Mucosa of descending colon (tissue), 3 donors: ENCODE measurements around the gene SAP130. TPM values are rescaled to one million over a fixed set of nuclear protein-coding genes. Genes with fewer than 3 reads are reported as not detected.
A peak's percentile ranks its signal among the peaks of the same experiment; 100 is the strongest.

Experiments used
- ATAC-seq: fragments of 200-7000 bp; cut with Tn5 transposase; one replicate; pipeline ENCODE4 v1.9.1; 2020; ENCODE audit warnings: mild to moderate bottlenecking, moderate library complexity
- DNase-seq, 3 donors: peaks; one replicate each; pipeline ENCODE4 v3.0.0-alpha.2; 2020
- H3K36me3 ChIP-seq: fragments of 200-600 bp; one replicate; pipeline ENCODE4 v1.8.0; 2021; ENCODE audit warnings: low read depth, mild to moderate bottlenecking
- H3K4me1 ChIP-seq: fragments of 200-600 bp; one replicate; pipeline ENCODE4 v1.8.0; 2021; ENCODE audit warnings: low read depth, mild to moderate bottlenecking
- H3K4me3 ChIP-seq: fragments of 200-600 bp; one replicate; pipeline ENCODE4 v1.8.0; 2021; ENCODE audit warnings: mild to moderate bottlenecking
- H3K9me3 ChIP-seq: fragments of 200-600 bp; one replicate; pipeline ENCODE4 v1.8.0; 2021; ENCODE audit warnings: mild to moderate bottlenecking
- CTCF ChIP-seq: fragments of 200-600 bp; IDR thresholded peaks from one replicate; pipeline ENCODE4 v1.8.0; 2022; ENCODE audit warnings: antibody characterized with exemption, mild to moderate bottlenecking
- intact Hi-C, 2 donors: fragments of 100-400 bp; cut with DNase I in 1 of 2; cut with micrococcal nuclease in 1 of 2; formaldehyde crosslinking; loops; one replicate each; pipeline versions ENCODE4 v1.11.0 to v1.11.1; 2022; cut with DNase I, micrococcal nuclease
- total RNA-seq, 3 donors: library from RNA; stranded (reverse); fragmentation: NEBNext Ultra II Directional in 2 of 3; extraction: Animal tissue kit (Norgen Biotek cat#: 25700) in 2 of 3; gene quantifications; one replicate each; pipeline versions ENCODE4 v1.2.1 to v1.2.4, GENCODE V29; 2021 to 2023
- donor health status: DM: no; HTN: no; CAD: no; lungs with moderate emphysema.
- donor health status: DM: no; HTN: no; CAD: no.
- donor health status: DM: no; HTN: yes; CAD: no.

The SAP130 gene
- total RNA-seq, 3 donors from 2014 or later, result 26.0 to 31.7 (median 29.8) TPM

DNA sequence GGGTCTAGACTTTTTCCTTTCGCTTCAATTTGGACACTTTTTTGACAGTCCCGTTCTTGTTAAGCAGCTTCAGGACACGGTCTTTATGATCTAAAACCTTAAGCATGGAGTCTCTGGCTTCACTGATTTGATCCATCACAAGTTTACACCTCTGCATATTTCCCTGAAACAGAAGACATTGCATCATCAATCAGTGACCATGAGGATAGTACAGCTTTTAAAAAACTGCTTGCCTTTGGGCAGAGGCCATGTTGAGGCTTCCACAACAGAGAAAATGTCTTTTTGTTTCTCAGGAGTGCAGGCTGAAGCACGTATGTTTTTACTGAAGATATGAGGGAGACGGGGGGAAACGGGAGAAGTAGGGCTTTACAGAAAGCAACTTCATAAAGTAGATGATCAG lies 85.9 kb downstream of the SAP130 start:
- Histone ChIP-seq H3K4me1 (no peaks in the 10 kb centered on the region), H3K9me3 (no peaks in the 10 kb centered on the region), H3K4me3 (no peak overlapping the region), H3K36me3 (peaks cover 3% of the 10 kb centered on the region)
- DNase-seq (no peak), ATAC-seq (no peak)
- no peak for TF ChIP-seq CTCF
- intact Hi-C loops, result no loop called here

DNA sequence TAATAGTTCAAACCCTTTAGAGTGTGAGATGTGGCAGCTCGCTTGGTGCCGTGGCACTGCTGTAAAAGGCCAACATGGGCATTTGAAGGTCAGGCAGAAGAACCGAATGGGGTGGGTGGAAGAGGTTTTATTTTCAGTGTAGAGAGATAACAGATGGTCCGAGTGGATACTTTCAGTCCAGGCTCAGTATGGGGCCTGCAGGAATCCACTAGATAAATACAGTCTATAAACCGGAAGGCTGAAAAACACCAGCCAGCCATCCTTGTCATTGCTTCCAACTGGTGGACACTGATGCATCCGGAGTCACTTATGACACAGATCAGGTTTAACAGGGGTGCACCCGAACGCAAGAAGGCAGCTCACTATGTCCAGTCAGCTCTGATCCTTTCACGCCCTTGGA lies 86.4 kb downstream of the SAP130 start:
- TF ChIP-seq CTCF, result no peak
- H3K36me3 ChIP-seq, result peaks cover 3% of the 10 kb centered on the region
- H3K4me3 ChIP-seq, result no peak overlapping the region
- no peak for DNase-seq
- intact Hi-C loops, result no loop called here
- no peak for ATAC-seq
- H3K9me3 ChIP-seq, result no peaks in the 10 kb centered on the region
- no peaks in the 10 kb centered on the region for H3K4me1 ChIP-seq

GRCh38 chr2:127940641-127941040 lies 87.2 kb downstream of the SAP130 start:
- Histone ChIP-seq H3K4me1 (no peaks in the 10 kb centered on the region), H3K9me3 (no peaks in the 10 kb centered on the region), H3K36me3 (peaks cover 3% of the 10 kb centered on the region), H3K4me3 (no peak overlapping the region)
- ATAC-seq (no peak), DNase-seq (no peak)
- TF ChIP-seq CTCF, result no peak
- intact Hi-C loops, result no loop called here

DNA sequence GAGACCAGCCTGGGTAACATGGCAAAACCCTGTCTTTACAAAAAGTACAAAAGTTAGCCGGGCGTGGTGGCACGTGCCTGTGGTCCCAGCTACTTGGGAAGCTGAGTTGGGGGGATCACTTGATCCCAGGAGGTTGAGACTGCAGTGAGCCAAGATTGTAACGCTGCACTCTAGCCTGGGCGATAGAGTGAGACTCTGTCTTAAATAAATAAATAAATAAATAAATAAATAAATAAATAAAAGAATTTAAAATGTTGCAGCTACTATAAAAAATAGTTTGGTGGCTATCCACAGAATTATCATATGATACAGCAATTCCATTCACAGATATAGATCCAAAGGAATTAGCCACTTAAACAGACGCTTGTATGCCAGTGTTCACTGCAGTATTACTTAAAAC lies 92.5 kb downstream of the SAP130 start:
- Histone ChIP-seq H3K4me1 (no peaks in the 10 kb centered on the region), H3K4me3 (no peak overlapping the region), H3K9me3 (no peaks in the 10 kb centered on the region), H3K36me3 (no peaks in the 10 kb centered on the region)
- DNase-seq (no peak), ATAC-seq (no peak)
- no peak for TF ChIP-seq CTCF
- intact Hi-C loops, result no loop called here

DNA sequence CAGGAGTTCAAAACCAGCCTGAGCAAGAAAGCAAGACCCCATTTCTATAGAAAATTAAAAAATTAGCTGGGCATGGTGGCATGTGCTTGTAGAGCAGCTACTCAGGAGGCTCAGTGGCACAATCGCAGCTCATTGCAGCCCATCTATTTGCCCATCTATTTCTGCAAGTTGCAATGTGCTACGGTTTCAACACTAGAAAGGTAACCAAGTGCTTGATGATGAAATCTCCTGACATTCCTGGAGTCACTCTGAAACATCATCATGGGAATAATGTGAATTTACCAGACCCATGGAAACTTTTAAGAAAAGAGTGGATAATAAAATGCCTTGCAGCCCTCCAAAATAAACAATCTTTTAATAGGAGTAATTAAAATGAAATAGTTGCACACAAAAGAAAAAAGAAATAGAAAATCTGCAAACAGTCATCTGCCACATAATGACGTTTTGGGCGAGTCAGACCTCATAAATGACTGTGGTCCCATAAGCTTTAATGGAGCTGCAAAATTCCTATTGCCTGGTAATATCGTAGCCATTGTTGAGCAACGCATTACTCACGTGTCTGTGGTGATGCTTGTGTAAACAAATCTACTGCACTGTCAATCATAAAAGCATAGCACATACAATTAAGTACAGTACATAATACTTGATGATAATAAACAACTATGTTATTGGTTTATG lies 95.5 kb downstream of the SAP130 start:
- peak; percentile 25 for ATAC-seq
- no peak for DNase-seq
- H3K36me3 ChIP-seq, result no peaks in the 10 kb centered on the region
- H3K4me1 ChIP-seq, result no peaks in the 10 kb centered on the region
- H3K9me3 ChIP-seq, result no peaks in the 10 kb centered on the region
- no peak overlapping the region for H3K4me3 ChIP-seq
- intact Hi-C loops, result no loop called here
- TF ChIP-seq CTCF, result no peak

- no peak for TF ChIP-seq CTCF
- Histone ChIP-seq H3K4me3 (no peak overlapping the region), H3K9me3 (no peaks in the 10 kb centered on the region), H3K36me3 (no peaks in the 10 kb centered on the region), H3K4me1 (no peaks in the 10 kb centered on the region)
- intact Hi-C loops, result no loop called here
- no peak for DNase-seq
- ATAC-seq, result peak; percentile 63
Measured at GRCh38 chr2:127929449-127929848, 98.4 kb downstream of the SAP130 start.
